ENCODE results near the gene FXYD1.

Gene FXYD1

GRCh38 chr19:35165200-35166058 is 26.8 kb downstream of the FXYD1 start:
- FAIRE-seq, result no peak

GRCh38 chr19:35166100-35167063 is 27.8 kb downstream of the FXYD1 start:
- FAIRE-seq, result no peak

- FAIRE-seq, result no peak
These were observed 28.9 kb downstream of the FXYD1 start for GRCh38 chr19:35167251-35168119.

DNA sequence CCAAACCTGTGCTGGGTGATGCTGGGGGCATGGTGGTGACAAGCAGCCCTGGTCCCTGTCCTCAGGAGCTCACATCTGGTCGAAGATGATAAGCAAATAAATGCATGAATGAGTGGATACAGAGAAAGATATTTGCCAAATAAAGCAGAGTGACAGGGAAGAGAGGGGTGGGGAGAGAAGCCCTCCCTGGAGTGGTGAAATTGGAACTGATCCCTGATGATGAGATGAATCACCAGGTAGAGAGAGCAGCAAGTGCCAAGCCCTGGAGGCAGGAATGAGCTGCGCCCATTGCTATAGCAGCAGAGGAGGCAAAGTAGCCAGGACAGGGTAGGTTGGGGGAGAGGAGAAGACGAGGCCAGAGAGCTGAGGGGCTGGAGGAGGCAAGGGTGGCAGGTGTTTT is 29.6 kb downstream of the FXYD1 start:
- FAIRE-seq, result no peak

- no peak for FAIRE-seq
These were observed 30.8 kb downstream of the FXYD1 start for GRCh38 chr19:35169221-35169995.

DNA sequence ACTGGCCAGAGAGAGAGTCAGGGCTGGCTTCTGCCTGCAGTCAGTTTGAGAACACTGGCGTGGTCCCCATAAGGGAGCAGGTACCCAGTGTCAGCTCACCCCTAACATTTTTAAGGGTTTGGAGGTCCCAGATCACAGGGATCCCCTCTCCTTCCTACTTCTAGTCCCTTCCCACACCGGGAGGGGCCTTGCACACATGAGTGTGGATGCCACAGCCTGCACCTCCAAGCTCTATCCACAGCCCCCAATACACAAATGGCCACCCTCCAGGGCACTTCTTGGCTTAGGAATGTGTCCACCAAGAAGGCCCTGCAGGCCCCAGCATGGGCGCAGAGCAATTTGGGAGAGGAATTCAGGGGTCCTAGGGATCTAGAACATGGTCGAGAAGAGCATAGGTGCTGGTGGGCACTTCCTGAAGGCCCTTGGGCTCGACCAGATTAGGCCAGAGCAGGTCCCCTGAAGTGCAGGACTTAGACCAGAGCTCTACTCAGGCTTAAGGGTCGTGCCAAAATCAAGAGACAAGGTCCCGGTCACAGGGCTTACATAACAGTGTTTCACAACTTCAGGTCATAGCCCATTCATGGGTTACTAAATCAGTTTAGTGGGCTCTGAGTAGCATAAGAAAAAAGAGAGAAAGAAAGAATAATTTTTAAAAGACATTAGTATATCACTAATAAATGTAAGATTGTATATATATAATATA is 31.9 kb downstream of the FXYD1 start:
- no peak for FAIRE-seq

- no peak for FAIRE-seq
These were observed 33.1 kb downstream of the FXYD1 start for GRCh38 chr19:35171730-35172129.

GRCh38 chr19:35174226-35174625 is 35.6 kb downstream of the FXYD1 start:
- FAIRE-seq, result no peak

GRCh38 chr19:35176181-35176570 is 37.6 kb downstream of the FXYD1 start:
- no peak for FAIRE-seq

DNA sequence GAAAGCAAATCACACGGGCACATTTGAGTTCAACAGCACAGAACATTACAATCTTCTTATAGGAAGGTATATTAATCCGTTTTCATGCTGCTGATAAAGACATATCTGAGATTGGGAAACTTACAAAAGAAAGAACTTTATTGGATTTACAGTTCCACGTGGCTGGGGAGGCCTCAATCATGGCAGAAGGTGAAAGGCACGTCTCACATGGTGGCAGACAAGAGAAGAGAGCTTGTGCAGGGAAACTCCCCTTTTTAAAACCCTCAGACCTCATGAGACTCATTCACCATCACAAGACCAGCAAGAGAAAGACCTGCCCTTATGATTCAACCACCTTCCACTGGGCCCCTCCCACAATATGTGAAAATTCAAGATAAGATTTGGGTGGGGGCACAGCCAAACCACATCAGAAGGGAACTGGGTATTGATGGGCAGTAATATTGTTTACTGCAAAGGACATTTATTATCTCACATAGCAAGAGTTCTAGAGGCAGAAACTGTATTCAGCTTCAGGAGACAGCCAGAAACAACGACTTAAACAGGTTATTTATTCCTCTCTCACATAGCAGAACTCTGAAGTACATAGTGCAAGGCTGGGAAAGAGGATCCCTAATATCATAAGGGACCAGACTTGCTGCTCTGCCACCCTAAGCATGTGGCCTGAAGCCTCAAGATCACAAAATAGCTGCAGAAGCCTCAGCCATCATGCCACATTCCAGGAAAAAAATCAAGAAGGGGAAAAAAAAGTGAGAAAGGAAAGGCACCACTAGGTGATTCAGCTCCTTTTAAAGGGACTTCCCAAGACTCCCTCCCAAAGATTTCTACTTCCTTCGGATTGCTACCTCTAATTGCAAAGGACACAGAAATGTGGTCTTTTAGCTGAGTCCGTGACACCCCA is 39.0 kb downstream of the FXYD1 start:
- FAIRE-seq, result no peak

GRCh38 chr19:35178701-35179100 is 40.1 kb downstream of the FXYD1 start:
- no peak for FAIRE-seq

GRCh38 chr19:35179830-35180229 is 41.2 kb downstream of the FXYD1 start:
- FAIRE-seq, result no peak

DNA sequence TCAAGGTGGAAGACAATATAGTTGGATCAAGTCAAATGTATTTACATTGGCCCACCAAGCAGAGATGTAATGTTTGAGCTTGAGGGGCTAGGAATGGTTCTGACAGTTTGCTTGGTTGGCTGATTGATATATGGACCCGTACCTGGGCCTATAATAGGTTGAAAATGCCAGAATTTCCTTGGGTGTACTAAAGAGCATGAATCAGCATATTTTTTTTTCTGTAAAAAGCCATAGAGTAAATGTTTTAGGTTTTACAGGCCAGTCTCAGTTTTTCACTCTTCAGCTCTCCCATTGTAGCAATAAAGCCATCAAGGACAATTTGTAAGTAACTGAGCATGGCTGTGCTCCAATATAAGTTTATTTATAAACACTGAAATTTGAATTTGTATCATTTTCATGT is 42.8 kb downstream of the FXYD1 start:
- FAIRE-seq, result no peak

- FAIRE-seq, result no peak
These were observed 45.6 kb downstream of the FXYD1 start for GRCh38 chr19:35184267-35184666.

GRCh38 chr19:35184884-35185283 is 46.3 kb downstream of the FXYD1 start:
- FAIRE-seq, result no peak

Measured in G401.6 (cell line).